ENCODE data around the gene BUB1.
"Not testable (repeated sequence)": the region's sequence is repeated elsewhere in the genome, so short reads cannot be mapped to it uniquely, and the experiment has no call there.

GRCh38 chr2:110635949-110636628 is 41.8 kb downstream of the BUB1 start:
- TF ChIP-seq POLR2A, CTCF (IDR thresholded peaks at IDR 0.05): not testable (repeated sequence)
